Uterus (tissue), 4 donors: ENCODE results near the gene MED25. TPM values are rescaled to one million over a fixed set of nuclear protein-coding genes. Genes with fewer than 3 reads are reported as not detected.

Source experiments
- DNase-seq, 2 donors: peaks; one replicate each; pipeline ENCODE4 v3.0.0-alpha.2; 2019 to 2020
- H3K27ac ChIP-seq, 2 donors: fragments of 200-600 bp; sonication (generic); 1 replicate in 1 of 2; 2 replicates in 1 of 2; pipeline ENCODE4 v1.5.1; 2016 to 2018
- H3K27me3 ChIP-seq, 2 donors: fragments of 200-600 bp; sonication (generic); one replicate each; pipeline ENCODE4 v1.5.1; 2018 to 2019; ENCODE audit warnings: control low read depth in 1 of 2
- H3K36me3 ChIP-seq, 2 donors: fragments of 200-600 bp; sonication (generic); one replicate each; pipeline ENCODE4 v1.5.1; 2019; ENCODE audit warnings: control low read depth in 1 of 2
- H3K4me1 ChIP-seq, 2 donors: fragments of 200-600 bp; sonication (generic); one replicate each; pipeline ENCODE4 v1.5.1; 2018 to 2019; ENCODE audit warnings: control low read depth in 1 of 2
- H3K4me3 ChIP-seq, 2 donors: fragments of 200-600 bp; sonication (generic); 1 replicate in 1 of 2; 2 replicates in 1 of 2; pipeline ENCODE4 v1.5.1; 2018 to 2019; ENCODE audit warnings: mild to moderate bottlenecking in 1 of 2
- H3K9me3 ChIP-seq, 2 donors: fragments of 200-600 bp; sonication (generic); one replicate each; pipeline ENCODE4 v1.5.1; 2019; ENCODE audit warnings: control low read depth in 1 of 2
- POLR2A ChIP-seq, 2 donors: fragments of 450-650 bp; IDR thresholded peaks; one replicate each; pipeline ENCODE4 v1.6.1; 2016; ENCODE audit warnings: antibody characterized with exemption in 2 of 2, mild to moderate bottlenecking in 1 of 2, moderate library complexity in 1 of 2
- intact Hi-C: fragments of 100-400 bp; cut with DNase I; formaldehyde crosslinking; loops from one replicate; pipeline ENCODE4 v1.15.1; 2023; ENCODE audit warnings: low total_unique reads
- microRNA-seq: library from miRNA; unstranded; fragments of <30 nt; microRNA quantifications from one replicate; pipeline ENCODE4, GENCODE V29; 2016; ENCODE audit warnings: borderline microRNAs expressed, borderline replicate concordance
- small RNA-seq: library from RNA; depleted of rRNA; stranded (forward); fragments of <200 nt; gene quantifications from one replicate; pipeline ENCODE3, GENCODE V24; 2016
- total RNA-seq, 4 donors: library from RNA; depleted of rRNA in 3 of 4; stranded (reverse); fragments of >200 nt in 3 of 4; gene quantifications; one replicate each; pipeline versions ENCODE4 v1.1.0 to v1.2.4, GENCODE V29; 2014 to 2023
- TF ChIP-seq, protein P1 (sequence below), 4 experiments: fragments of 200-600 bp in 2 of 4; fragments of 450-650 bp in 2 of 4; sonication (generic) in 2 of 4; IDR thresholded peaks; one replicate each; pipeline ENCODE4 v1.5.1; 2016 to 2019; ENCODE audit warnings: antibody characterized with exemption in 4 of 4, mild to moderate bottlenecking in 2 of 4, moderate library complexity in 1 of 4
- donor health status: DM: yes; HTN: yes; CAD: no.

MED25 gene
- total RNA-seq, 4 donors from 2014 or later, result 21.1 to 48.1 (median 26.8) TPM

DNA sequence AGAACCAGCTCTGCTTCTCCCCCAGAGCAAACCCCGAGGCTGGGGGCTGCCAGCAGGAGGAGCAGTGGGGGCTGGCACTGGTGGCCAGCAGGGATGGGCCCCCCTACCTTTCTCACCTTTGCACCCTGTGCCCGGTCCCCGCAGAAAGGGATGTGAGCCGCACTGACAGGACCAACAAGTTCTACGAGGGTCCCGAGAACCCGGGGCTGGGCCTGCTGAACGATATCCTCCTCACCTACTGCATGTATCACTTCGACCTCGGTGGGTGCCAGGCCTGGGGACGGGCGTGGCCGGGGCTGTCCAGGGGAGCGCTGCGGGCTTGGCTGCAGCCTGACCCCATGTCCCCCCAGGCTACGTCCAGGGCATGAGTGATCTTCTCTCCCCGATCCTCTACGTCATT, 66.0 kb downstream of the MED25 start:
- DNase-seq, result peak in 1 of 2 donors; percentile 13

DNA sequence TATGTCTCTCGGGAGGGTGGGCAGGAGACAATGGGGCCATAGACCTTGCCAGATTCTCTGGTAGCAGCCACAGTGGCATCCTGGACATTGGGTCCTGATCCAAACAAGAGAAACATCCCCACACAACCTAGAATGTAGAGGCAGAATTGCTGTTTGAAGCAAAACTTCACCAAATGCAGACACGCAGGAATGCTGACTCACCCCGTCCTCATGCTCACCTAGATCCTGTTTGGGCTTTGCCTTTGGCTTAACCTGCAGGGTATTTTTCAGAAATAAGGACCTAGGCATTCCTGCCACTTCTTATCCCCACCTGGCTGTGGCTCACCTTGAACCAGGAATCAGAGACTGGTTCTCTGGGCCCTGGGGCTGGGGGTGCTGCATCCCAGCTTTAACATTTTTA, 66.7 kb downstream of the MED25 start:
- intact Hi-C loops, result no loop called here
- no peak overlapping the region for H3K4me3 ChIP-seq
- H3K27me3 ChIP-seq, result no peaks in the 10 kb centered on the region
- no peaks in the 10 kb centered on the region for H3K4me1 ChIP-seq
- TF ChIP-seq, protein P1, sequence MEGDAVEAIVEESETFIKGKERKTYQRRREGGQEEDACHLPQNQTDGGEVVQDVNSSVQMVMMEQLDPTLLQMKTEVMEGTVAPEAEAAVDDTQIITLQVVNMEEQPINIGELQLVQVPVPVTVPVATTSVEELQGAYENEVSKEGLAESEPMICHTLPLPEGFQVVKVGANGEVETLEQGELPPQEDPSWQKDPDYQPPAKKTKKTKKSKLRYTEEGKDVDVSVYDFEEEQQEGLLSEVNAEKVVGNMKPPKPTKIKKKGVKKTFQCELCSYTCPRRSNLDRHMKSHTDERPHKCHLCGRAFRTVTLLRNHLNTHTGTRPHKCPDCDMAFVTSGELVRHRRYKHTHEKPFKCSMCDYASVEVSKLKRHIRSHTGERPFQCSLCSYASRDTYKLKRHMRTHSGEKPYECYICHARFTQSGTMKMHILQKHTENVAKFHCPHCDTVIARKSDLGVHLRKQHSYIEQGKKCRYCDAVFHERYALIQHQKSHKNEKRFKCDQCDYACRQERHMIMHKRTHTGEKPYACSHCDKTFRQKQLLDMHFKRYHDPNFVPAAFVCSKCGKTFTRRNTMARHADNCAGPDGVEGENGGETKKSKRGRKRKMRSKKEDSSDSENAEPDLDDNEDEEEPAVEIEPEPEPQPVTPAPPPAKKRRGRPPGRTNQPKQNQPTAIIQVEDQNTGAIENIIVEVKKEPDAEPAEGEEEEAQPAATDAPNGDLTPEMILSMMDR (IDR thresholded peaks at IDR 0.05), result no peak
- no peak for TF ChIP-seq POLR2A (IDR thresholded peaks at IDR 0.05)
- no peaks in the 10 kb centered on the region for H3K36me3 ChIP-seq
- no peak overlapping the region for H3K27ac ChIP-seq
- no peaks in the 10 kb centered on the region for H3K9me3 ChIP-seq
- no peak for DNase-seq

More for the DNA sequence above, 66.0 kb downstream of the MED25 start:
- TF ChIP-seq, protein P1 (IDR thresholded peaks at IDR 0.05), result no peak
- intact Hi-C loops, result no loop called here
- no peaks in the 10 kb centered on the region for H3K9me3 ChIP-seq
- no peak overlapping the region for H3K27ac ChIP-seq
- H3K36me3 ChIP-seq, result no peaks in the 10 kb centered on the region
- no peaks in the 10 kb centered on the region for H3K4me1 ChIP-seq
- H3K4me3 ChIP-seq, result no peak overlapping the region
- no peaks in the 10 kb centered on the region for H3K27me3 ChIP-seq

Small RNAs within 50 kb of the gene (microRNA-seq; reads per million reads assigned to microRNA genes)
- gene MIR4749, result 2.0 reads per million
- gene MIR6799, result not detected
- not detected for gene MIR6800

Small RNAs within 50 kb of the gene (small RNA-seq; reads per million reads assigned to genes)
- gene MIR4749 (not detected), gene MIR6799 (not detected)

Other genes with a start within 250 kb of the MED25 start
- 100 to 1,000 TPM in 1 of 4 donors, 10 to 100 TPM in 3; 29.0 to 347 (median 65.4) TPM for gene NOSIP, start 237.7 kb upstream of the MED25 start, total RNA-seq
- gene PRRG2, start 237.0 kb upstream of the MED25 start, total RNA-seq, result 1 to 10 TPM in 1 of 4 donors, under 1 TPM in 1, not detected in 2; 0.95 to 1.4 TPM
- 10 to 100 TPM in 2 of 4 donors, 1 to 10 TPM in 2; 2.6 to 63.1 (median 8.6) TPM for gene PRR12, start 227.1 kb upstream of the MED25 start, total RNA-seq
- gene RRAS, start 178.1 kb upstream of the MED25 start, total RNA-seq, result 100 to 1,000 TPM in 1 of 4 donors, 10 to 100 TPM in 3; 17.1 to 106 (median 47.7) TPM
- 10 to 100 TPM in 3 of 4 donors, 1 to 10 TPM in 1; 8.8 to 76.9 (median 11.4) TPM for gene SCAF1, start 176.1 kb upstream of the MED25 start, total RNA-seq
- gene IRF3, start 152.4 kb upstream of the MED25 start, total RNA-seq, result 100 to 1,000 TPM in 1 of 4 donors, 10 to 100 TPM in 2, 1 to 10 TPM in 1; 8.2 to 106 (median 63.9) TPM
- 10 to 100 TPM in 1 of 4 donors, 1 to 10 TPM in 3; 3.1 to 23.8 (median 3.5) TPM for gene BCL2L12, start 152.4 kb upstream of the MED25 start, total RNA-seq
- 100 to 1,000 TPM in 3 of 4 donors, 10 to 100 TPM in 1; 78.5 to 274 (median 217) TPM for gene PRMT1, start 141.0 kb upstream of the MED25 start, total RNA-seq
- 1 to 10 TPM in 3 of 4 donors, not detected in 1; 1.3 to 6.0 (median 1.5) TPM for gene ADM5, start 128.7 kb upstream of the MED25 start, total RNA-seq
- gene CPT1C, start 127.2 kb upstream of the MED25 start, total RNA-seq, result 10 to 100 TPM in 2 of 4 donors, 1 to 10 TPM in 2; 1.5 to 26.6 (median 12.2) TPM
- gene TSKS, start 55.0 kb upstream of the MED25 start, total RNA-seq, result 1 to 10 TPM in 1 of 4 donors, under 1 TPM in 1, not detected in 2; 0.28 to 1.9 TPM
- 100 to 1,000 TPM in 1 of 4 donors, 10 to 100 TPM in 3; 47.1 to 114 (median 54.7) TPM for gene AP2A1, start 51.3 kb upstream of the MED25 start, total RNA-seq
- gene FUZ, start 5.0 kb upstream of the MED25 start, total RNA-seq, result 10 to 100 TPM; 10.5 to 28.8 (median 23.3) TPM
- gene PTOV1, start 32.9 kb downstream of the MED25 start, total RNA-seq, result 100 to 1,000 TPM in 1 of 4 donors, 10 to 100 TPM in 3; 46.2 to 156 (median 82.0) TPM
- gene PNKP, start 49.3 kb downstream of the MED25 start, total RNA-seq, result 100 to 1,000 TPM in 1 of 4 donors, 10 to 100 TPM in 3; 47.7 to 104 (median 77.7) TPM
- 10 to 100 TPM in 1 of 4 donors, 1 to 10 TPM in 3; 2.6 to 26.7 (median 5.9) TPM for gene AKT1S1, start 59.1 kb downstream of the MED25 start, total RNA-seq
- gene TBC1D17, start 59.4 kb downstream of the MED25 start, total RNA-seq, result 10 to 100 TPM in 3 of 4 donors, 1 to 10 TPM in 1; 9.1 to 44.1 (median 12.5) TPM
- 1 to 10 TPM in 1 of 4 donors, under 1 TPM in 1, not detected in 2; 0.82 to 1.2 TPM for gene IL4I1, start 78.6 kb downstream of the MED25 start, total RNA-seq
- gene ATF5, start 110.9 kb downstream of the MED25 start, total RNA-seq, result 10 to 100 TPM in 1 of 4 donors, 1 to 10 TPM in 2, not detected in 1; 2.1 to 10.0 (median 3.6) TPM
- 10 to 100 TPM; 12.1 to 40.4 (median 24.6) TPM for gene NUP62, start 111.2 kb downstream of the MED25 start, total RNA-seq
- gene SIGLEC11, start 142.9 kb downstream of the MED25 start, total RNA-seq, result 1 to 10 TPM in 2 of 4 donors, not detected in 2; 1.2 to 3.9 TPM
- gene VRK3, start 207.1 kb downstream of the MED25 start, total RNA-seq, result 10 to 100 TPM in 3 of 4 donors, 1 to 10 TPM in 1; 1.5 to 68.8 (median 37.1) TPM
- 10 to 100 TPM in 3 of 4 donors, 1 to 10 TPM in 1; 7.1 to 28.9 (median 16.8) TPM for gene ZNF473, start 207.7 kb downstream of the MED25 start, total RNA-seq